ENCODE data around the gene FBRS.
"Not testable (repeated sequence)": the region's sequence is repeated elsewhere in the genome, so short reads cannot be mapped to it uniquely, and the experiment has no call there.

FBRS gene

DNA sequence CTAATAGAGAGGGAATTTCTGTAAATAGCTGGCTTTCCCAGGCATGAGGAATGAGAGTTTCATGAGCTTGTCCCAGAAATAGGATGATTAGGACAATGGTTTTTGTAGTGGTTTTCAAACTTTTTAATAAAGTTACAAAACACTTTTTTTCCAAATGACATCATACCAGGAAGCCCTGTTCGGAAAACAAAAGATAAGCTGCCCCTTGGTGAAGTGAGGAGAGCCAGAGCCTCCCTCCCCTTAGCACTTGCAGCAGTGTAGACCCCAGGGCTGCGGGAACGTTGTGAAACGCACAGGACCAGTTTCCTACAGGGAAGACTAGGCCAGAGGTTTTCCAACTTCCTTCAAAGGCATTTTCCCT lies 7.6 kb downstream of the FBRS start:
- no peak for DNase-seq

DNA sequence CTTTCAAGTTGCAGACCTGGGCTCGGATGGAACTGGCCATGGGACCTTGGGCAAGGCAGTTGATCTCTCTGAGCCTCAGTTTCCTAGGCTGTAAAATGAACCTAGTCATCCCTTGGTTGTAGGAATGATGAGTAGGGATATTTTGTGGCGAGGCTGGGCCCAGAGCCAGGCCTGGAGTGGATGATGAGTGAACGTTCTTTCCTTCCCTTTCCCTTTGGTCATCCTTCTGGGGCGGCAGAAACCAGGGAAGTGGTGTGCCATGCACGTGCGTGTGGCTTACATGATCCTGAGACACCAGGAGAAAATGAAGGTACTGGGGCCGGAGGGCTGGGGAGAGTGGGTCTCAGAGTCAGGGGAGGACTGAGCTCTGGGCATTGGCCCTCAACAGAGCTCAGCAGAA lies 8.4 kb downstream of the FBRS start:
- no peak for DNase-seq

DNA sequence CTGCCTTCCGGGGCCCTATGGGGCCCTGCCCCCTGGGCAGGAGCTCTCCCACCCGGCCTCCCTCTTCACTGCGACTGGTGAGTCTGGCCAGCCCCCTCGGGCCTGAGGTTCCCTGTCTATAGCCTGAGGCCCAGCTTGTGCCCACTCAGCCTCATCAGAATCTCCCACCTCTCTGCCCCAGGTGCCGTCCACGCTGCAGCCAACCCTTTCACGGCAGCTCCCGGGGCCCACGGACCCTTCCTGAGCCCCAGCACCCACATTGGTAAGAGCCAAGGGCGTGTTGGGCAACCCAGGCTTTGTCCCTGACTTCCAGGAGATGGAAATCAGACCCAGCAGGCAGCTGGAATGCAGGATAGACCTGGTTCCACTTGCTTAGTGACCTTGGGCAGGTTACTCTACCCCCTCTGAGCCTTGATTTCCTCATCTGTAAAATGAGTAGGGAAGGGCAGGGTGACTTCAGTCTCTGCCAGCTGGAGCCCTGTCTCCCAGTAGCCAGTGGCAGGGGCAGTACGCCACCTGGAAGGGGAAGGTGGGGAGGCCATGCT lies 9.2 kb downstream of the FBRS start:
- DNase-seq = no peak

DNA sequence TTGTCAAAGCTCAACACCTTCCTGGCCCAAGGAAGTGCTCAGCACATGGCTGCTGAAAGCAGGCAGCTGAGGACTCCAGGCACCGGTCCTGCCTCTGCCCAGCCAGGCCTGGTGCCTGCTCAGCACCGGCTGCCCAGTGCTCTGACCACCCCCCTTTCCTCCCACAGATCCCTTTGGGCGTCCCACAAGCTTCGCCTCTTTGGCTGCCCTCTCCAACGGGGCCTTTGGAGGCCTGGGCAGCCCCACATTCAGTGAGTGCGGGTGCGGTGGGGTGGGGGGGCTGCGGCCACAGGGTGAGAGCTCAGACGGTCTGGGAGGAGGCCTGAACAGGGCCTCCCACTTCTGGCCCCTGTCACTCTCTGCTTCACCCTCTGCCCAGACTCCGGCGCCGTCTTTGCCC lies 10.2 kb downstream of the FBRS start:
- DNase-seq = no peak

DNA sequence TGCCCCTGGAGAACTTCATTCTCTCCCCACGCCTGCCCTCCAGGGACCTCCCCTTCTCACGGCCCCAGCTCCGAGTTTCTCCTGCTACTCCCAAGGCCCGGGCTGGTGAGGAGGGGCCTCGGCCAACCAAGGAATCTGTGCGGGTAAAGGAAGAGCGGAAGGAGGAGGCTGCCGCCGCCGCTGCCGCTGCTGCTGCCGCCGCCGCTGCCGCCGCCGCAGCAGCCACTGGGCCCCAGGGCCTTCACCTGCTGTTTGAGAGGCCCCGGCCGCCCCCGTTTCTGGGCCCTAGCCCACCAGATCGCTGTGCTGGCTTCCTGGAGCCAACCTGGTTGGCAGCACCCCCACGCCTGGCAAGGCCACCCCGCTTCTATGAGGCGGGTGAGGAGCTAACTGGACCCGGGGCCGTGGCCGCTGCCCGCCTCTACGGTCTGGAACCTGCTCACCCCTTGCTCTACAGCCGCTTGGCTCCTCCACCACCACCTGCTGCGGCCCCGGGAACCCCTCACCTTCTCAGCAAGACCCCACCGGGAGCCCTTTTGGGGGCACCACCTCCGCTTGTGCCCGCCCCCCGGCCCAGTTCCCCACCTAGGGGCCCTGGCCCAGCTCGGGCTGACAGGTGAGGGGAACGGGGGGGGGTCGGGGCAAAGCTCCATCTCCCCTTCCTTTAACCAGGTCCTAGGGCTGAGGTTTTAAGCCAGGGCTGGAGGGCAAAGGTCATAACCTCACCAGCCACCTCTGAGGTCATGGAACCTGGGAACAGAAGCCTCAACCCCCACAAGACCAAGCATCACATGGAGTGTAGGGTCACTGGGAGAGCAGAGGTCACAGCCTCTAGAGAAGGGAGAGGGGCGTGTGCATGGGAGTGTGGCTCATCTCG lies 11.0 kb downstream of the FBRS start:
- DNase-seq = no peak

DNA sequence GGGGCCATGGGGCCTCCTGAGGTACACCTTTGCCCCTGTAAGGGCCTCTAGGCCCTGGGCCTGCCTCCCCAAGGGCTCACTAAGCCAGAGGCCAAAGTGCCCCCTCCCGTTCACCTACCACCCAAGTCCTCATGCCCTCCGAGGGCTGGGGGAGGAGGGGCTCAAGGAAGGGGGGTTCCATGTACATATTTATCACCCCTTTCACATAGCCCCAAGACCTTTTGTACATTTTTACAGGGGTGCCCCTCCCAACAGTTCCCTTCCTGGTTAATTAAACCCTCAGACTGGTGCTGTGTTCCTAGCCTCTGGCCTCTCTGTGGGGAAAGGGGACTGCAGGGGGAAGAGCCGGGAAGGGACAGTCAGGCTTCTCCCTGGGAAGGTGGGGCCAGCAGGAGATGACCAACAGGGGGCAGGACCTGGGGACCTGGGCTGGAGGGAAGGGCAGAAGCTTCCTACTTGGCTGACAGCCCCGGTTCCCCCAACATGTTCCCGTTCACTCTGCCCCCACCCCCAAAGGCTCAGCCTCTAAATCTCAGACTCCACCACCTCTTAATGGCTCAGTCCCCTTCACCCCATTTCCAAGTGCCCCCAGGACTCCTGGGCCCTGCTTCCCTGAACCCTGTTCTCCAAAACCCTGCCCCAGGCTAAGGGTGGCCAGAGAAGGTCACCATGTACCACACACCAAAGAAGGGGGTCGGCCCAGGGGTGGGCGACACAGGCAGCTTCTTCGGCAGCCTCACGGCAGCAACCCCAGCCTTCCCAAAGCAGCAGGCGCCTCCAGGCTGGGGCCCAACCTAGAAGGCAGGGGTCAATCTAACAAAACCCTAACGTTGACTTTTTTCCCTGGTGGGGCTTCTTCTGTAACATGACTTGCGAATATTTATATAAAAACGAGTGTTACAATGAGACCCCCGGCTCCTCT lies 11.9 kb downstream of the FBRS start:
- DNase-seq = no peak

DNA sequence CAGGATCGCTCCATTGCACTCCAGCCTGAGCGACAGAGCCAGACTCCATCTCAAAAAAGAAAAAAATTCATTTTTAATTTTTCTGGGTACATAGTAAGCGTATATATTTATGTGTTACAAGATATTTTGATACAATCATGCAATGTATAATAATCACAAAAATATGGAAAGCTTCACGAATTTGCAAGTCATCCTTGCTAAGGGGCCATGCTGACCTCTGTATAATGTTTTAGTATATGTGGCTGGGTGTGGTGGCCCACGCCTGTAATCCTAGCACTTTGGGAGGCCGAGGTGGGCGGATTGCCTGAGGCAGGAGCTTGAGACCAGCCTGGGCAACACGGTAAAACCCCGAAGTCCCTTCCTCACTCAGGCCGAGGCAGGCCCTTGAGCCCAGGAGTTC lies 16.9 kb downstream of the FBRS start:
- no peak for DNase-seq

DNA sequence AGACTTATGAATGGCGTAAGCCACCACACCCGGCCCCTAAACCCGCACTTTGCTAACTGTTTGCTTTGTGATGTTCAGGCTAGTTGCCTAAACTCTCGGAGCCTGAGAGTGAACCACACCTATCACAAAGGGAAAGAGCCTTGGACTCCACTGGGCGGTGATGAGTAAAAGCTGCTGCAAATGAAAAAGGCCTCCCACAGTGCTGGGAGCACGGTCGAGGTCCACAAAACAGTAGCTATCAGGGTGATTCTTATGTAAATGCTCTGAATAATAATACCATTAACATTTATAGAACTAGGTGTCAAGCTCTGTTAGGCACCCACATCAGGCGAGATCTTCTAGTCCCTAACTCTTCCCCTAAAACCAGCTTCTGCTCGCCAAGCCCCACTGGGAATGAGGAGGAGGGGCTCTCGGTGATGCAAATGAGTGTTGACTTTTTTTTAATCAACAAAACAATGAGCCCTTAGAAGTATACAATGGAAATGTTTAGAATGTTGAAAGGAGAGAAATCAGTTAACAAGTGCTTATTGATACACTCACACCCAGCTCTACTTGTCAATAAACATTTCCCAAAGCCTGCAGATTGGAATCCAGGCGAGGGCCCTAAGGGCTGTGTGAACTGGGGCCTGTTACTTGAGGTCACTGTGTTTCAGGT lies 19.8 kb downstream of the FBRS start:
- DNase-seq = no peak

DNA sequence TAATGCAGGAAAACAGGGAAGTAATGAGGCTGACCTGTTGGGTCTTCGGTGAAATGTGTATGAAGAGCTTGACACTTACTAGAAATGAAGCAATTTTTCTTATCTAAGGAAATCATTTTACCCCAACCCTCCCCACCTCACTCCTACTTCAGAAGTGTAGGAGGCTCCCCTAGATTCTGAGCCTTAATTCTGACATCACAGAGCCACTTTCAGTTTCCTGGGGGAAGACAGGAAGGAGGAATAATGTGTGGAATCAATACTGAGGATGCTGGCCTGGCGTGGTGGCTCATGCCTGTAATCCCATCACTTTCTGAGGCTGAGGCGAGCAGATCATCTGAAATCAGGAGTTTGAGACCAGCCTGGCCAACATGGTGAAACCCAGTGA lies 20.3 kb downstream of the FBRS start:
- DNase-seq = no peak

DNA sequence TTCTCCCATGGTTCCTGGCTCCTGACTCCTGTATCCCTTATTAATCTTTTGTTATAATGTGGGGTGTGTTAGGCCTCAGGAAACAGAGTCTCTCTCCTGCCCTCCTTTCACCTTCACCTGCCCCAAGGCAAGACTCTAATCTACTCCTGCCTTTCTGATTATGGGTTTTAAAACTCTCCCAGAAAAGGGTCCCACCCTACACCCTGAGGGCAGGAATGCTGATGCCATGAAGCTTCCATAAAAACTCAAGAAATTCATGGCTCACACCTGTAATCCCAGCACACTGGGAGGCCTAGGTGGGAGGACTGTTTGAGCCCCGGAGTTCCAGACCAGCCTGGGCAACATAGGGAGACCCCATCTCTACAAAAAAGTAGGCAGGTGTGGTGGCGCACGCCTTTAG lies 22.1 kb downstream of the FBRS start:
- no peak for DNase-seq

DNA sequence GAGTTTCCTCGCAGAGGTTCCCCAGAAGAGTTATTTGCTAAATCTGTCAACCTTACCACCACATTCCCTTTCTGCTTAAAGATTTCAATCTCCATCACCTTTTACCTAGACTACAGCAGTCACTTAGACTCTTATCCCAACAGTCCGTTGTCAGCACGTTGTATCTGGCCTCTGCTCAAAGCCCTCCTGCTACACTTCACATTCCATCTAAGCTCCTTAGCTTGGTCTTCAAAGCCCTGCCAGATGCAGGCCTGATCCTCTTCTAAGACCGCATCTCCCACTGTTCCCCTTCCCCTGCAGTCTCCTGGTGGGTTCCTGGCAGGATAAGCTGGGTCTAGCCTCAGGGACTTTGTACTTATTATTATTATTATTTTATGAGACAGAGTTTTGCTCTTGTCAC lies 30.5 kb downstream of the FBRS start:
- DNase-seq = no peak

DNA sequence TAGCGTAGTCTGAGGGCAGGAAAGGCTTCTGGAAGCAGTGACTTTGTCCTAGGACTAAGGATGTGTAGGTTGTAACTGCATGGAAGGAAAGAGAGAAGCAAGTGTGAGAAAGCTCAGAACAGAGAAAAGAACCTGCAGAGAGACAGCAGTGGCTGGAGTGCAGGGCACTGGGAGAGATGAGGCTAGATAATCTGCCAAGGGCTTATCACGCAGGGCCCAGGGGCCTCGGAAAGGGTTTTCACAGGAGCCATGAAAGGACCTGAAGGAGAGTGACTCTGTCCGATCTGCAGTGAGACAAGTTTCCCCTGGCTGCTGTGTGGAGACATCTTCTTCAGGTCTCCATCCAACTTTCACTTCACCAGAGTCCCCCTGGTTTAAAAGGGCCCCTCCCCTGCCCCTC lies 33.7 kb downstream of the FBRS start:
- no peak for DNase-seq

DNA sequence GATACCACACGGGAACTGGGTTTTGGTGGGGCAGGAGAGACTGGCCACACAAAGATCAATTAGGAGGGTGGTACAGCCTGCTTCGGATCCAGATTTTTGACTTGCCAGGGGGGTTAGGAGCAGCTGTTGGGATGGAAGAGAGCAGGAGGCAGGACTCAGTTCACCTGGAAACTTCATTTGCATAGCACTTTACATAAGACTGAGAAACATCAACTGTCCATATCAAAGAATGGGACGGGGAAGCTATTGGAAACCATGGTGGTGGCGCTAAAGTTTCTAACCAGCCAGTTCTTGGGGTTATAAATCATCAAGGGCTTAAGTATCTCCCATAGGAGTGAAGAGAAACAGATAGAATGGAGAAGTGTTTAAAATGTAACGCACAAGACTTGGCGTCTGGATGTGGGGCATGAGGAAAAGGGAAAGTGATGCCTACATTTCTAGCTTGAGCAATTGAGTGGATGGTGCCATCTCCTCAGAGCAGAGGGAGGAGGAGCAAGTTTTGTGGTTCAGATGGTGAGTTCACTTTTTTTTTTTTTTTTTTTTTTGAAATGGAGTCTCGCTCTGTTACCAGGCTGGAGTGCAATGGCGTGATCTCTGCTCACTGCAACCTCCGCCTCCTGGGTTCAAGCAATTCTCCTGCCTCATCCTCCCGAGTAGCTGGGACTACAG lies 34.3 kb downstream of the FBRS start:
- DNase-seq = peak; percentile 4 to 8

DNA sequence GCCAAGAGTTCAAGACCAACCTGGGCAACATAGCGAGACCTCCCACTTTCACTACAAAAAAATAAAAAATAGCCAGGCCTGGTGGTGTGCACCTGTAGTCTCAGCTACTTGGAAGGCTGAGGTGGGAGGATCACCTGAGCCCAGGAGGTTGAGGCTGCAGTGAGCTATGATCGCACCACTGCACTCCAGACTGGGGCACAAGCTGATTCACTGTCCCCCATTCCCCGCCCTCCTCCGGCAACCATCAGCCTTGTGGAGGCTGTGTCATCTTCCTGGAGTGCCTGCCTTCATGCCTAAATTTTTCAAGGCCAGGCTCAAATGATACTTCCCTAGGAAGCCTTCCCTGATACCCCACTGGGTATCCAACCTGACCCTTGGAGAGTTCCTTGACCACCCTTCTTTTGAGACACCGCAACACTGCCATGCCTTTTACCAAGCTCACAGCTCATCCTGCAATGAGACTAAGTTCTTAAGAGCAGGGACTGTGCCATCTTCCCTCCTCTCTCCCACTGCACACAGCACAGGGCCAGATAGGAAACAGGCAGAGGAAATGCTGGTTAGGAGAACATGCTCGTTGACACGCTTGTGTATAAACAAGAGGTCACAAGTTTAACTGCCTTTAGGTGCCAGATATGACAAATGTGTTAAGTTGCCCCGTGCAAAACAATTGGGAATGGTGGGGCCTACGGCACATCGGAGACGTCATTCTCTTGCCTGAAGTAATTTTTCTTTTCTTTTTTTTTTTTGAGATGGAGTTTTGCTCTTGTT lies 36.9 kb downstream of the FBRS start:
- no peak for DNase-seq

DNA sequence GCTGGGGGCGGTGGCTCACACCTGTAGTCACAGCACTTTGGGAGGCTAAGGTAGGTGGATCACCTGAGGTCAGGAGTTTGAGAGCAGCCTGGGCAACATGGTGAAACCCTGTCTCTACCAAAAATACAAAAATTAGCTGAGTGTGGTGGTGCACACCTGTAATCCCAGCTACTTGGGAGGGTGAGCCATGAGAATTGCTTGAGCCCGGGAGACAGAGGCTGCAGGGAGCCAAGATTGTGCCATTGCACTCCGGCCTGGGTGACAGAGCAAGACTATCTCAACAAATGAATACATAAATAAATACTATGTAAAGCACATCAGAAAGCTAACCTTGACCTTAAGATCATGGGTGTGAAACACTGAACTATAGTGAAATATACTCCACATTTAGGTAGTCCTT lies 38.4 kb downstream of the FBRS start:
- not testable (repeated sequence) for DNase-seq

DNA sequence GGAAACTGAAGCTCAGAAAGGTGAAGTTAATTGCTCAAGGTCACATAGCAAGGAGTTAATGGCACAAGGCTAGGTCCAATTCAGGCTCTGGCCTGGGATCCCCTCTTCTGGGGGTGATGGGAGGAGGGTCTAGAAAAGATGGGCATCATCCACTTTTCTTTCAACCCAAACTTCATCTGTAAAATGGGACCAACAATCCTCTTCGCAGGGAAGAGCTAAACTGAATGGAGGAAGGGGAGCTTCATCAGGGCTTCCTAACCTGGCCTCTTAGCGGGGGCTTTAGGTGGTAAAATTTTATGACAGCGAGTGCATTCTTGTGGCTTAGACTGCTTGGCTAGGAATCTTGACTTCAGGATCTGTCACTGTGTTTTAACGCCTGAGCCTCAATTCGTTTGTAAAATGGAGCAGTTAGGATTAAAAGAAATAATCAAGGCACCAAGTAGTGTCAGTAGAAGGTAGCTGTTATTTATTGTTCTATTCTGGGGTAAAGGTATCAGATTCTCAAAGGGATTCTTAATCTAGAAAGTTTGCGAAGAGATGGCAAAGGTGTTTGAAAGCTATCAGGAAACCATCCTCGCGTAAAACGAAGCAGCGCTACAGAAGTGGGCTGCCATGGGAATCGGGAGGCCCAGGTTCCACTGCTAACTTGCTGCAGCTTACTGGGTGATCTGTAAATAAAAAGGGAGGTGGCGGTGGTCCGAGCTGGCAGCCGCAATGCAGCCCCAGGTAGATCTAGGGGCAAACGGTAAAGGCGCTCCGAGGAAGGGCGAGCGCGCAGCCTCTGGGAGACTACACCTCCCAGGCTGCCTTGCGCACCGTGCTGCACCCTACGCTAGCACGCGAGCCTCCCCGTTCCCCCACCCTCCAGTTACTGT lies 39.3 kb downstream of the FBRS start:
- peak; percentile 89 to 91 for DNase-seq

DNA sequence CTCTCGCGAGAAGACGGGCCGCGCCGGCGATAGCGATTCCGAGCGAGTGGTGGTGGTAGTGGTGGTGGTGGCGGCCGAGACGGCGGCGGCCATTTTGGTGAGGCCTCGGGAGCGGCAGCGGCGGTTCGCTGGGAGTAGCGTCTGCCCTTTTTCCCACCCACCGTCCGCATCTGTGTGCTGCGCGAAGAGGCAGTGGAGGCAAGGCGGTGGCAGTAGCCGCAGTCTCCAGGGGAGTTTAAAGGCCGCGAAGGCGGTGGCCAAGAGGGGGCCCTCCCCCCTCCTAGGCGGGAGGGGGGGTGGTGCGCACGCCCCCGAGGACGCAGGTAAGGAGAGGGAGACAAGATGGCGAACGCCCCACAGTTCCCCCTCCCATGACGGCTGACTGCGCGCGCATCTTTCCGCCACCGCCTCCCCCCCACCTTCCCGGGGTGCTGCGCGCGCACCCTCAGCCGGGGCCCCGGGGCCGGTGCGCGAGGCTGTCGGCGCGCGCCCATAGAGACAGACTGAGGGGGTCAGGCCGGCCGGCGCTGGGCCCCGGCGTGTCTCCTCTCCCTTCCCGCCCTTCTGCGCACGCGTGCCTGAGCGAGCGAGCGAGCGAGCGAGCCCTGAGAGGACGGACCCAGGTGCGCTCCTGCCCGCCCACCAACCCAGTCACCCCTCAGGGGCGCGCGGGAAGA lies 40.0 kb downstream of the FBRS start:
- peak; percentile 75 to 77 for DNase-seq

DNA sequence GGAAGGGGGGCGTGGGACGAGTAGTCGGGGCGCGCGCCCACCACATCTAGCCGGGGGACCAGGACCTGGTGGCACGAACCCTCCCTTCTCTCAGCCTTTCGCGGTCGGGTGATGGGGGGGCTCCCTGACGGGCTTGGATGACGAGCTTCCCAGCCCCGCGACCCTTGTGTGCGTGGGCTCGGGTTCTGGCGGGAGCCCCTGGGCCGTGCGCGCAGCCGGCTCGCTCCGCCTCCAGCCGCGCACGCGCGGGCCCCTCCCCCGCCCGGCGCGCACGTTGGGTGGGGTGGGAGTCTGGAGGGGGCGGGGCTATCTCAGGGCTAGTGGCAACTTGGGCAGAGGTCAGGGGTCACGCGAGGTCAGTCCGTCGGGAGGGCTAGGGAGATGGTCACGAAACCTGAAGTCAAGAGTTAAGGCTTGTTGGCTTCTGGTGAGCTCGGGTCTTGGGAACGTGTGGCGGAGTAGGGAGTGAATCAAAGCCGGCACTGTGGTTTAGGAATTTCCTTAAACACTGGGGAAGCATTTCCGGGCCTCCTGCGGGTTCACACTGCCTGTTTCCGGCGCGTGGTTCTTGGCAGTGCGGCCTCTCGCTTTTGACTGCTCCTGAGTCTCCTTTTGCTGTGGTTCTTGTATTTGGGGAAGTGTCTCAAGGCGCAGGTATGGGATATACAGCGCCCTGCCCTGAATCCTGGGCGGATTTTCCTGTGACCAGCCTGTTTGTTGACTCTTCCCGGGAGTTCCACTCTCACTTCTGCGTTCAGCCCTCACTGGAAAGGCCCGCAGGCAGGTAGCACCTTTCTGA lies 40.8 kb downstream of the FBRS start, which contains the start of gene SRCAP:
Gene SRCAP (plus strand): TSS at position 356 of the 799 bp plus-strand sequence. CDS start 1,654 bp downstream, outside the sequence.
- peak; percentile 80 to 85 for DNase-seq

DNA sequence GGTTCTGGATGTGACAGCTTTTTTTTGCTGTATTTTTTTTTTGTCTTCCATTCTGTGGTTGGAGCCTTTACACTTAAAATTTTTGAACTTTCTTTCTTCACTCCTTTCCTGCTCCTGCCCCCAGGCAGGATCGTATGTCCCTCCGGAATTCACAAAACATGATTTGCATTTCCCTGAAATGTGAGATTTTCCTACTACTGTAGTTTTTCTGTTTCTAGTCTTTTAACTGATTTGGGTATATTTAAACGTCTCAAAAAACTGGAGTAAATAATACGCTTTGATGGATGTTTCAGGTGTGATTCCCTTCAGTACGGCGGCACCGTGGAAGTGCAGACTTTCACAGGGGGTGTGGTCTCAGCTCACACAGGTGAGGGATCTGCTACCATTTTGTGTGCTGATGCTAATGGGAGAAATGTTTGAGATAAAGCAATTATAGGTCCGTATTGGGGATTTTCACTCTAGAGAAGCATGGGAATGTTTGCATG lies 41.4 kb downstream of the FBRS start:
- DNase-seq = no peak

Measured in AML-193 (cell line).